ENCODE data around the gene KBTBD2.
"Not testable (repeated sequence)": the region's sequence is repeated elsewhere in the genome, so short reads cannot be mapped to it uniquely, and the experiment has no call there.

The KBTBD2 gene

DNA sequence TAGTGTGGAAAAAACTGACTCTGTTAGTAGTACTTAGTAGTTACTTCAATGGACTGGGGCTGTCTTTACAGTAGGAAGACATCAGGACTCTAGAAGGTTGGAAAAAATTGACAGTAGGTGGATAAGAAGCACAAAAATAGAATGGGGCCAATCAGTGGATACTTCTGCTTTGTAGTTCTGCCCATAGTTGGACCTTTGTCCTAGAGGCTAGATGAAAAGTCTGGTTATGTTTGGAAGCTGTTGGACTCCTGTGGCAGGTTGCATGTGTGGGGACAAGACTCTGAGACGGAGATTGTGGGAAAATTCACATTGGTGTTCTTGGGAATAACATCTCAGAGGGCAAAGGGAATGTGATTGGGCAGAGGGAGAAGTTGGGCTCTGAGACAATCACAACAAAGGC, 18.6 kb upstream of the KBTBD2 start:
- POLR2A ChIA-PET (ENCODE audit: low non-redundant PET) = no interaction called here
- H3K27ac ChIP-seq = no peak overlapping the region
- TF ChIP-seq, protein P1, sequence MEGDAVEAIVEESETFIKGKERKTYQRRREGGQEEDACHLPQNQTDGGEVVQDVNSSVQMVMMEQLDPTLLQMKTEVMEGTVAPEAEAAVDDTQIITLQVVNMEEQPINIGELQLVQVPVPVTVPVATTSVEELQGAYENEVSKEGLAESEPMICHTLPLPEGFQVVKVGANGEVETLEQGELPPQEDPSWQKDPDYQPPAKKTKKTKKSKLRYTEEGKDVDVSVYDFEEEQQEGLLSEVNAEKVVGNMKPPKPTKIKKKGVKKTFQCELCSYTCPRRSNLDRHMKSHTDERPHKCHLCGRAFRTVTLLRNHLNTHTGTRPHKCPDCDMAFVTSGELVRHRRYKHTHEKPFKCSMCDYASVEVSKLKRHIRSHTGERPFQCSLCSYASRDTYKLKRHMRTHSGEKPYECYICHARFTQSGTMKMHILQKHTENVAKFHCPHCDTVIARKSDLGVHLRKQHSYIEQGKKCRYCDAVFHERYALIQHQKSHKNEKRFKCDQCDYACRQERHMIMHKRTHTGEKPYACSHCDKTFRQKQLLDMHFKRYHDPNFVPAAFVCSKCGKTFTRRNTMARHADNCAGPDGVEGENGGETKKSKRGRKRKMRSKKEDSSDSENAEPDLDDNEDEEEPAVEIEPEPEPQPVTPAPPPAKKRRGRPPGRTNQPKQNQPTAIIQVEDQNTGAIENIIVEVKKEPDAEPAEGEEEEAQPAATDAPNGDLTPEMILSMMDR (conservative IDR thresholded peaks at IDR 0.05; ENCODE audit: low read depth) = no peak
- DNase-seq (ENCODE audit: low spot score) = no peak
- CTCF ChIA-PET = no interaction called here

DNA sequence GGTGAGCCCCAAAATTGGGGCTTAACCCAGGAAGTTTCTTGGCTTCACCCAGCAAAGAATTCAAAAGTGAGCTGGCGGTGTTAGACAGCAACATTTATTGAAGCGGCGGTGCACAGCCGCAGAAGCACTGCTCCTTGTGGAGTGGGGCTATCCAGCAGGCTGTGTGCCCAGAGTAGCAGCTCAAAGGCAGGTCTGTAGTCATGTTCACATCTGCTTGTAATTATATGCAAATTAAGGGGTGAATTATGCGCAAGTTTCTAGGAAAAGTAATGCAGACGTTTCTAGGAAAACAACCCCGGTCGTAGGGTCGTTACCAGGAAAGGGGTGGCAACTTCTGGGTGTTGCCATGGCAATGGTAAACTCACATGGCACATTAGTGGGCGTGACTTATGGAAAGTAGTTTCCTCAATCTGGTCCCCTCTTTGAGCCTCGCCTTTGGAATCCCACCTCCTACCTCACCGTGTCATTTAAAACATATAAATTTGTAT, 13.7 kb upstream of the KBTBD2 start:
- H3K27ac ChIP-seq = peak overlapping the region; percentile 66
- ChIA-PET POLR2A (ENCODE audit: low non-redundant PET) (no interaction called here), CTCF (interaction anchor here (1.0 kb wide), 1 partner anchor 59 kb away, joined by 3 read pairs; no protein-coding TSS in a partner anchor)
- TF ChIP-seq, protein P1 (conservative IDR thresholded peaks at IDR 0.05; ENCODE audit: low read depth) = no peak
- DNase-seq (ENCODE audit: low spot score) = peak; percentile 63

DNA sequence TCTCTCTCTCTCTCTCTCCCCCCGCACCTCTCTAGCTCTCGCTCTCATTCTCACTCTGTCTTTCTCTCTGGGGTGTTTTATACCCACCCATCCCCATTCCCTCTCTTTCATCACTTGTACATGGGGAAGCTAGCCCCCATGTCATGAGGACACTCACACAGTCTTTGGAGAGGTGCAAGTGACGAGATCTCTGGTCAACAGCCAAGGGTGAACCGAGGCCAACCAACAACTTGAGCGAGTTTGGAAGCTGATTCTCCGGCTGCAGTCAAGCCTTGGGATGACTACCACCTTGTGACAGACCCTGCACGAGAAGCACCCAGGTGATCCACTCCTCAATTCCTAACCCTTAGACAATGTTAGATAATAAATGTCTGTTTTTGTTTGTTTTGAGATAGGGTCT, 10.1 kb upstream of the KBTBD2 start:
- ChIA-PET CTCF (interaction anchor here (0.7 kb wide), 1 partner anchor 110 kb away, joined by 3 read pairs; no protein-coding TSS in a partner anchor), POLR2A (ENCODE audit: low non-redundant PET) (no interaction called here)
- H3K27ac ChIP-seq = no peak overlapping the region
- TF ChIP-seq, protein P1 (conservative IDR thresholded peaks at IDR 0.05; ENCODE audit: low read depth) = no peak
- DNase-seq (ENCODE audit: low spot score) = no peak

DNA sequence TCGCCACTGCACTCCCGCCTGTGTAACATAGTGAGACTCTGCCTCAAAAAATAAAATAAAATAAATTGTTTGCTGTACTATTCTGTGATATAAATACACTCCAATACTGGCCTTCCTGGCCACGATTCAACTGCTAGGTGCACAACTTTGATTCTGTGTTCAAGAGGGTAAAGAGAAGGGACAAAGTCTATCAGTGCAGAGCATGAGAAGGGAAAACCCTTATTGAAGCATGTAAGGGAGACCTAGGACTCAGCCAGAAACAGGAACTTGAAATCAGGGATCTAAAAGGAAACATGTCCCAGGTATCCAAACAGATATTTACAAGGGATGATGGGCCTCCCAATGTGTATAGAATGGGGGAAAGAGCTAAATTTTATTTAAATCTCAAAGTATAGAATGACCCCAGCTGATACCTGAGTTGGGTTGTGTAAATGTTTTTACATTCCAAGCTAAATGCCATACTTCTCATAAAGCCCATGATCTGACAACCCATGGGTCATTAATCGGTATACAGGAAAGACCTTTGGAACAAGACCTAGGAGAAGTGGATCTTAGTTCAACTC, 9.0 kb upstream of the KBTBD2 start:
- ChIA-PET CTCF (no interaction called here), POLR2A (ENCODE audit: low non-redundant PET) (no interaction called here)
- no peak overlapping the region for H3K27ac ChIP-seq
- TF ChIP-seq, protein P1 (conservative IDR thresholded peaks at IDR 0.05; ENCODE audit: low read depth) = no peak
- no peak for DNase-seq (ENCODE audit: low spot score)

DNA sequence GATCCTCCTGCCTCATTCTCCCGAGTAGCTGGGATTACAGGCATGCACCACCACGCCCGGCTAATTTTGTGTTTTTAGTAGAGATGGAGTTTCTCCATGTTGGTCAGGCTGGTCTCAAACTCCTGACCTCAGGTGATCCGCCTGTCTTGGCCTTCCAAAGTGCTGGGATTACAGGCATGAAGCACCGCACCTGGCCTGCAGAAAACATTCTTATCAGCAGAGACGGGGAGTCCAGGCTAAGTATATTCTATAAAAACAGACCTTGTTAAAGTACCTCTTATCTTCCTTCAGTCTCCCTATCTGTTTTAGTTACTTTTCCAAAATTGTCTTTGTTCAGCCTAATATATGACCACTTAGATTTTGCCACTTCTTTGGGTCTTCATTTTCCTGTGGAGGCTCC, 5.8 kb upstream of the KBTBD2 start:
- CTCF ChIA-PET; DNase-seq (ENCODE audit: low spot score); POLR2A ChIA-PET (ENCODE audit: low non-redundant PET); H3K27ac ChIP-seq: not testable (repeated sequence)

DNA sequence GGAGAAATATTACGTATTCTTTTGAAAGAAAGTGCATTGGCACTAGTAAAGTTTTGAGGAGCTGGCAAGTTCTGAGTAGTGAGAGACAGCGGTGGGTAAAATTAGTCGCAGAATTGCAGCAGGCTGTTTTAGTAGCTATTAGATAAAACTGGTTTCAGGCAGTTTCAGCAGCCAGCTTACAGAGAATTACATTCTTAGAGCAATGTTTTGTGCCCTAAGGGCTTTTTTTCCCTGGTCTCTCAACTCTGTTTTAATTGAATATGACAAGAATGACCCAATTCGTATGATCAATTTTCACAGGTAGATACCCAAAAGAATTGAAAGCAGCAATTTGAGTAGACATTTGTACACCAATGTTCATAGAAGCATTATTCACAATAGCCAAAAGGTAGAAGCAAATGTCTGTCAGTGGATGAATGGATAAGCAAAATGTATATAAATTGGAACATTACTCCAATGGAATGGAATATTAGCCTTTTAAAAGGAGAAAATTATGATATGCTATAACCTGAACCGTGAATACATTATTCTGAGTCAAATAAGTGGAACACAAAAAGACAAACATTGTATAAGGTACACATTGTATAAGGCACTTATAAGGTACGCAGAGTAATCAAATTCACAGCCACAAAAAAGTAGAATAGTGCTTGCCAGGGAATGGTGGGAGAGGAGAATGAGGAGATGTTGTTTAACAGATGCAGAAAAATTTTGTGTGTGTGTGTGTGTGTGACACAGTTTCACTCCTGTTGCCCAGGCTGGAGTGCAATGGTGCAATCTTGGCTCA, 5.2 kb upstream of the KBTBD2 start:
- ChIA-PET CTCF (no interaction called here), POLR2A (ENCODE audit: low non-redundant PET) (no interaction called here)
- no peak overlapping the region for H3K27ac ChIP-seq
- DNase-seq (ENCODE audit: low spot score) = no peak
- TF ChIP-seq, protein P1 (conservative IDR thresholded peaks at IDR 0.05; ENCODE audit: low read depth) = no peak

GRCh38 chr7:32894171-32894570, 2.6 kb upstream of the KBTBD2 start:
- TF ChIP-seq, protein P1 (conservative IDR thresholded peaks at IDR 0.05; ENCODE audit: low read depth) = no peak
- DNase-seq (ENCODE audit: low spot score) = no peak
- ChIA-PET CTCF (no interaction called here), POLR2A (ENCODE audit: low non-redundant PET) (no interaction called here)
- no peak overlapping the region for H3K27ac ChIP-seq
